NCI-H345 (cell line): ENCODE results near the gene KNDC1.

Experiments
- DNase-seq: peaks from one replicate; lab custom pipeline; 2025; lab: John Stamatoyannopoulos, UW

Gene KNDC1

DNA sequence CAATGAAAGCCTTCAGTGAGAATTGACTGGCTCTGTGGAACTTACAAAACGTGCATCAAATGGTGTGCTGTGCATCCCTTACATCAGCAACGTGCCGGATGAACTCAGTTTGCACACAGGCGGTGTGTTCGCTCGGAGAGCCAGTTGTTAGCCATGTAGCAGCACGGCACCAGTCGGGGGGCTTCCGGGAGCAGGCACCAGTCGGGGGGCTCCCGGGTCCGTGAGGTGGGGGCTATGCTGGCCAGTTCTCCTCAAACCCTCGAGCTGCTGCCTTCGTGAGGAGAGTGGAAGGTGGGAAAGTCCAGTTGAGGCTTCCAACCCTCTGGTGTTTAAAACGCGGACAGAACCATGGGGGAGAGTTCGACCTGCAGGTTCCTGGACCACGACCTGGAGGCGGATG lies 35.1 kb downstream of the KNDC1 start:
- DNase-seq: no peak

DNA sequence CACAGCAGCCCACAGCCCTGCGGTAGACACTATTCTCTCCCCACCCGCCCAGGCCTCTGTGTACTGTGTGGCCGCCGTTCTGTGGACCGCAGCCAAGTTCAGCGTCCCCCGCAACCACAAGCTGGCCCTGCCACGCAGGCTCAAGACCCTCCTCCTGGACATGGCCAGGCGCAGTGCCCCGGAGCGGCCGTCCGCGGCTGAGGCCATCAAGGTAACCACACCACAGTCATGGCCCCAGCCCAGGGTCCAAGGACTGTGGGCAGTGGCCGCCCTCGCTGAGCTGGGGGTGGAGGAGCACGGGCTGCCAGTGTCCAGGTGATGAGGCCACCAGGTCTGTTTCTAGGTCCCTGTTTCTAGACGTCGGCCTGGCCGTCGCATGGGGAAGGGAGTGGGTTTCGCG lies 35.6 kb downstream of the KNDC1 start:
- no peak for DNase-seq

DNA sequence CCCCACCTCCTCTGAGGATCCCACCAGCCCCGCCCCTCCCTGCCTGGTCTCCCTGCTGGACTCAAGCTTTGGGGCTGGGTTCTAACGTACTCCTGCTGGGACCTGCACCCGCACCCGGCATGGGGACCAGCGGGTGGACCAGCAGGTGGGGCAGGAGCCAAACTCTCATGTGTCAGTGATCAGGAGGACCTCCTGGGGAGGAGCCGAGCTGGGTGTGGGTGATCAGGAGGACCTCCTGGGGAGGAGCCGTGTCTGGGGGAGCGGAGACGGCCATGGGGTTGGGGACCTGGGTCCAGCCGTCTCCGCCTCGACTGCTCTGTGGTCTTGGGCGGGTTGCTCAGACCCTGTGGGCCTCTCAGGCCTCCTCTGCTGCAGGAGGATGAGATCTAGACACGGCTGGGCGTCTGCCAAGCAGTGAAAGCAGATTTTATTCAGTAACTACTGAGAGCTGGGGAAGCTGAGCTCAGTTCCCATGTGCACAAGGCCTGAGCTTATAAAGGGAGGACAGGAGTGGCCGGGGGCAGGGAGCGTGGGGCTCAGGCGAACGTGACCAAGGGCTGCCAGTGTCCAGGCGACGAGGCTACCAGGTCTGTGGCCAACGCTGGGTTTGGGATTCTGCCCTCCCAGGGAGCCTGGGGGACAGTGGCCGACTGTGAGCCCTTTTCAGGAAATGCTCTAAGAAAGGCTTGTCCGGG lies 36.3 kb downstream of the KNDC1 start:
- DNase-seq: no peak

DNA sequence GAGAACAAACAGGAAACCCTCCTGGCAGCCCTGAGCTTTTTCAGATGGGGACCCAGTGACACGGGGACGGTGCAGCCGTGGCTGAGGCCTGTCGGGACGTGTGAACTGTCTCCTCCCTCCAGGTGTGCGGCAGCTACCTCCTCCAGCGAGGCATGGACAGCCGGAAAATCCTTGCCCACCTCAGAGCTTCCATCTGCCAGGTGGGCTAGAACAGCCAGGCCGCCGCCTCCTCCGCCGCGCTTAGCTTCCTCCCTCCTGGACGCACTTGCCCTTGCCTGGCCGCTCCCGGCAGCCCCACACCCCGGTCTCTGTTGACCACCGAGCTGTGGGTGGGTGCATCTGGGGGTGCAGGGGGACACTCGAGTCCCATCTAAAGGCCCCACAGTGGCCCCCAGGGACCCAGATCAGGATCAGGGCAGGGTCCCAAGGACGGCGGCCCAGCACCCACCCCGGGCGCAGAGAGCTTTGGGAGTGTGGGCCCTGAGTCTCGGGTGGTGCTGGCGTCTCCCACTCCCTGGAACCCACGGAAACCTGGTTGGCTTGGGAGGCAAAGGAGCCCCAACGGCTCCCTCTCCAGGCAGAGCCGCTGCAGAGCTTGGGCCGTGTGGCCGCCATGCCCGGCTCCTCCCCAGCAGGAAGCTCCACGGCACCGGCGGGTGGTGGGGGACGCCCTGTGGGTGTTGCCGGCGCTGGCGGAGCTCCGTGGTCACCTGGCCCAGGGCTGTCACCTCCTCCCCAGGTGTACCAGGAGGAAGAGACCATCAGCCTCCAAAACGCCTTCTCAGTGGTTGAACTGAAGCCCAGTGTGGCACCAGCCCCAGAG lies 37.1 kb downstream of the KNDC1 start:
- no peak for DNase-seq

DNA sequence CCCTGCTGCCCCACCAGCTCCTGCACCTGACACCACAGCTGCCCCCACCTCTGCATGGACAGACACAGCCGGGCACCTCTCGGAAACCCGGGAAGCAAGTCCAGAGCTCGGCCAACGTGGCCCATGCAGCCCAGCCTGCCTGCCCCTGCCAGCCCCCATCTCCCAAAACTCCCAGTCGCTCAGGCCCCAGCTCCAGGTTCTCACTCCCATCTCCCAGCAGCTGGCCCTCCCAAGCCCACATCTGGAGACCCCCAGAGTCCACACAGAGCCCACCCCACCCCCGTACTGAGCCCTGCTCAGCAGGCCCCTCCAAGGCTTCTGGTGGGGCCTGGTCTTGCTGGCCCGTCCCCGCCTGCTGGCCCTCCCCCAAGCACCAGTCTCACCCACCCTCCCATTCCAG lies 37.8 kb downstream of the KNDC1 start:
- no peak for DNase-seq

DNA sequence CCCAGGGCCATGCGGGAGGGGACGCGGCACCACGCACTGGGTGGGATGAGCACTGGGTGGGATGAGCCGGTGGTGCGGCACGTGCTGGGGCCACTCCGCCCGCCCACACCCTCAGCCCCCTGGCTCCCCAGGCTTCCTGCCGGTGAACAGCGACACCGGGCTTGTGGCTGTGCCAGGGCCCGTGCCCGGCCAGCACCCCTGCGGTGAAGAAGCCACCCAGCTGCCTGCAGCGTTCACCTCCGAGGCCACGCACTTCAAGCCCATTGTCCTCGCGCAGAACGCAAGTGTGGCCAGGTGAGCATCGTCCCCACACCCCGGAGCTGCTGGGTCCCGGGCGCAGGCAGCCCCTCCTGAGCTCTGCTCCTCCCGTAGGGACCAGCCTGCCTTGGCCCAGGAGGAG lies 38.2 kb downstream of the KNDC1 start:
- no peak for DNase-seq

DNA sequence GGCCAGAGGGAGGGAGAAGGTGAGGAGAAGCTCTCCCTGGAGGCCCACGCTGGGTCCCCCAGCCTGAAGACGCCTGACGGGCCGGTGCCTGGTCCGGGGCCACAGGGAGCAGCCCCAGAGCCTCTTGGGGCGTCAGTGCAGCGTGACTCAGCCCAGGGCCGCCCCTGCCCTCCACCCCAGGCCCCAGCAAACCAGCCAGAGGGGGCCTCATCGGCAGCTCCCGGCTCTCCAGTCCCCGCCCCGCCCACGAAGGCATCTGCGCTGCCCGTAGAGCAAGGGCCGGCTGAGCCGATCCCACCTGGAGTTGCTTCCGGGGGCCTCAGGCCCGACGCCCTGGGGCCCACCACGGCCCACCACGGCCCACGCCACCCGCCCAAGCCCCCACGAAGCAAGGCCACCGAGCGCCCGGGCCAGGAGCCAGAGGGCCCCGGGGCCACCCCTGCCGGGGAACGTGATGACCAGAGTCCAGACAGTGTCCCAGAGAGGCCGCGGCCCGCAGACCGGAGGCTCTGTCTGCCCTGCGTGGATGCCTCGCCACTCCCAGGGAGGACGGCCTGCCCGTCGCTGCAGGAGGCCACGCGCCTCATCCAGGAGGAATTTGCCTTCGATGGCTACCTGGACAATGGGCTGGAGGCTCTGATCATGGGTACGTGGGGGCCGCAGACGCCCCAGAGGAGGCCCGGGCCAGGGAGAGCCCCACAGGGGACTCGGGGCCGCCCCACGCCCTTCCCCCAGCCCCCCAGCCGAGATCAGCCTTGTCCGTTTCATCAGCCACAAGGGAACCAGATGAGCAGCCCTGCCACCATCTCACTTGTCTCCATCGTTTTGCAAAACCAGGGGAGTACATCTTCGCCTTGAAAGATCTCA lies 38.8 kb downstream of the KNDC1 start:
- no peak for DNase-seq

DNA sequence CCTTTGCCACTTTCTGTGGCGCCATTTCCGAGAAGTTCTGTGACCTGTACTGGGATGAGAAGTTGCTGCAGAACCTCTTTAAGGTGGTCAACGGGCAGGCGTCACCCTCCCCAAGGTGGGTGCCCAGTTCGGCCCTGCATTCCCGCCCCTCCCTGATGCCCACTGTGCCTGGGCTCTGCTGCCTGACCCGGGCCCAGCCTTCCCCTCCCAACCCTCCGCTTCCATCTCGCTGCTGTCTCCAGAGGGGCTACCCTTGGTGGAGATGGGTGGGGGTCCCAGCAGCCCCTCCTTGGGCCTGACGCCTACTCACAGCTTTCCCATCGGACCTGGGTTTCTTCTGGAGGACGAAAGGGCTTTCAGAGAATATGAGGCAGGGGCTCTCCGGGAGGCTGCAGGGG lies 39.5 kb downstream of the KNDC1 start:
- no peak for DNase-seq

DNA sequence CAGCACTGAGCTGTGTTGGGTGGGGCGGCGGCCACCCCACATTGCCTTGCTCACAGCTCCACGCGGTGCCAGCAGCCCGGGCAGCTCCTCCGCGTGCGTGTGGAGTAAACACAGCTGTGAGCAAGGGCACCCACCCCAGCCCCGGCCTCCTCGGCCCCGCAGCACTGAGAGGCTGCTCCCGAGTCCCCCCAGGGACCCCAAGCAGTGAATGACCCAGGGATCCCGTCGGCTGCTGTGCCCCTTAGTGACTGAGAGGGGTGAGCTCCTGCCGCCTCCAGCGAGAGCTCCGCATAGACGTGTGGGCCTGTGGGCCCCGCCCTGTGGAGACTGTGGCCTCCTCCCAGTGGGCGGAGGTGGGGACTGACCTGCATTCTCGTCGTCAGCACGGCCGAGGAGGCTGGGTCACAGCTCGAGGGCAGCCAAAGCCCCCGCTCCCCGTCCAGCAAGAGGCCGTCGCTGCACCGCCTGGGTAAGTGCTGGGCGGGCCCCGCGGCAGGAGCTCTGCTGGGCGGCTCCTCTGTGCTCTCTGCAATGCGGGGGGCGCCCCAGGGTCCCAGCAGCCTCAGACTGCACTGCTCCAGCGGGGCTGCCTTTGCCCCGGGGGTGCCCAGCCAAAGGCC lies 40.1 kb downstream of the KNDC1 start:
- DNase-seq: no peak

DNA sequence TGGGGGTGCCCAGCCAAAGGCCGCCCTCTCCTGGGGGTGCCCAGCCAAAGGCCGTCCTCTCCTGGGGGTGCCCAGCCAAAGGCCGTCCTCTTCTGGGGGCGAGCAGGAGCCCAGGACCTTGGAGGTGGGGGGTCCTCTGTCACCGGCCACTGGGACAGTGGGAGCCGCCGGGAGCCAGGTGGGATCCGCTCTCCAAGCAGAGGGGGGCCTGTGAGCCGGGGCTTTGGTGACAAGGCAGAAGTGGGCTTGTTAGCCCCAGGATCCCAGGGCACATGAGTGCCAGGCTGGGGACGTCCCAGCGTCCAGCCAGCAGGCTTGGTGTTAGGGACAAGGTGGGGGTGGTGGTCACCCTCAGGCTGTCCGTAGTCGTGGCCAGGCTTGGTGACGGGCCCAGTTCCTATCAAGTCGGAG lies 40.6 kb downstream of the KNDC1 start:
- DNase-seq: no peak

DNA sequence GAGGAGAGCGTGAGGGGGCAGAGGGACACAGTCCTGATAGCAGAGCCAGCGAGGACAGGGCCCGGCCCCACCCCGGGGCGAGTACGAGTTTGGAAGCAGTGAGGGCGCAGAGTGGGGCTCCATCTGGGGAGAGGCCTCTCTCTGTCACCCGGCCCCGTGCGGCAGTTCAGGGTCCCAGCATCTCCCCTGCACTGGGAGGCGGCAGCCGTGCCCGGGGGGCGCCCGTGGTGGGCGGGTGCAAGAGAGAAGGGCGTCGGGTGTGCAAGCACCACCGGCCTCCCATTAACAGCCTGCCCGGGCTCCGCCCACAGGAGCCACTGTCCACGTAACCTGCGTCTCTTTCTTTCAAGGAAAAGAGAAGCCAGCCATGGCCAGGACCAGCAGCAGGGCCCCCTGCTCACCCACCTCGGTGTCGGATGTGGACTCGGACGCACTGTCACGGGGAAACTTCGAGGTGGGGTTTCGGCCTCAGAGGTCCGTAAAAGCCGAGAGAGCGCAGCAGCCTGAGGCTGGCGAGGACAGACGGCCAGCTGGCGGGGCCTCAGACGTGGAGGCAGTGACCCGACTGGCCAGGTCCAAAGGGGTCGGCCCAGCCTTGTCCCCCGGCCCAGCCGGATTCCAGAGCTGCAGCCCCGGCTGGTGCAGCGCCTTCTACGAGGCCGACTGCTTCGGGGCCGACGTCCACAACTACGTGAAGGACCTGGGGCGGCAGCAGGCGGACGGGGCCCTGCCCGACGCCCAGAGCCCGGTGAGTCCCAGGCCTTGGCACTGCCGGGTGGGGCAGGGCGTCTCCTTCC lies 41.3 kb downstream of the KNDC1 start:
- DNase-seq: no peak

DNA sequence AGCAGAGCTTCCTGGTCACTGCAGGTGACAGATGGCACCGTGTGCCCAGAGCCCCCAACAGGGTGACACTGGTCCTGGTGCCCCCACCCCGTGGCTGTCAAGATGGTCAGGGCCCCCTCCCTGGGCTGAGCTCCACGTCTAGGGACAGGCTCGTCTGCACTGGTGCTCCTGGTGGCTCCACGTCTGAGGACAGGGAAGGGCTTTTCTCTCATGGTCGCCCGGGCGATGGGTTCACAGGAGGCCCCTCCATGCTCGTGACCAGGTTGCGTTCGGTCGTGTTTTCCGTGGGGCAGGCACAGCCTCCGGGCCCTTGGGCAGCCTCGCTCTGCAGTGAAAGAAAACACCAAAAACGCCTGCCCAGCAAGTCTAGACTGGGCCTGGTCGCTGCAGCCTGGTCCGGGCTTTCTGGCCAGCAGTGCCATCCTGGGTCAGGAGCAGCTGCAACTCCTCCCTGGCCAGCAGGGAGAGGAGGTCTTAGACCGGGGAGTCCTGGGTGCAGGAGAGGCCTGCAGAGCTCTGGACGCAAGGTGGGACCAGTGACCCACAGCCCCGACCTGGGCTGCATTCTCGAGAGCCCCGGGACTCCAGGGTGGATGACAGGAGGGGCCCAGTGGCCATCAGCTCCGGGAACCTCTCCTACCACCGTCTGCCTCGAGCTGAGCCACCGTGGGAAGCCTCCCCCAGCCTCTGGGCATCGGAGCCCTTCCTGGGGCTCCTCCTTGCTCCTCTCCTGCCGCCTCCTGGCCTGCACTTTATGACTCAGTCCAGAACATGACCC lies 42.1 kb downstream of the KNDC1 start:
- no peak for DNase-seq

DNA sequence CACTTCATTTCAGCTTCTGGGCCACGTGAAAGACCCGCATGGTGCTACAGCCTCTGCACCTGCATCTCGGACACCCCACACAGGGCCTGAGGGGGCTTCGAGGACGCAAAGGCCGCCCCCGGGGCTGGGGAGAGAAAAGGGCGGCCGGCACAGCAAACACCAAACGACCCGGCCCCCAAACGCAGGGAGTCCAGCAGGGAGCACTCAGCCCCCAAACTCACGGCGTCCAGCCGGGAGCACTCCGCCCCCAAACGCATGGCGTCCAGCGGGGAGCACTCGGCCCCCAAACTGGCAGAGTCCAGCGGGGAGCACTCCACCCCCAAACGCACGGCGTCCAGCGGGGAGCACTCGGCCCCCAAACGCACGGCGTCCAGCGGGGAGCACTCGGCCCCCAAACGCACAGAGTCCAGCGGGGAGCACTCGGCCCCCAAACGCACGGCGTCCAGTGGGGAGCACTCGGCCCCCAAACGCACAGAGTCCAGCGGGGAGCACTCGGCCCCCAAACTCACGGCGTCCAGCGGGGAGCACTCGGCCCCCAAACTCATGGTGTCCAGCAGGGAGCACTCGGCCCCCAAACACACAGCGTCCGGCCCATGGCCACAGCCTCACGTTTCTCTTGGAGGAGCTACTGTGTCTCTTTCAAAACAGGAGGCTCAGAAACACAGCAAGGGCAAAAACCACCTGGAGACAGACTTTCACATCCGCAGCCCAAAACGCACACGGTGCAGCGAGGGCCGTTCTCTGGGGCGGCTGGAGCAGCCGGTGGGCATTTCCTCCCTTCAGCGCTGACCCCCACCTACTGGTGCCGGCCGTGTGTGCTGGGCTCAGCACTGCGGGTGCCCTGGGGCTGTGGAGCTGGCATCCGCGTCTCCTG lies 43.0 kb downstream of the KNDC1 start:
- no peak for DNase-seq

DNA sequence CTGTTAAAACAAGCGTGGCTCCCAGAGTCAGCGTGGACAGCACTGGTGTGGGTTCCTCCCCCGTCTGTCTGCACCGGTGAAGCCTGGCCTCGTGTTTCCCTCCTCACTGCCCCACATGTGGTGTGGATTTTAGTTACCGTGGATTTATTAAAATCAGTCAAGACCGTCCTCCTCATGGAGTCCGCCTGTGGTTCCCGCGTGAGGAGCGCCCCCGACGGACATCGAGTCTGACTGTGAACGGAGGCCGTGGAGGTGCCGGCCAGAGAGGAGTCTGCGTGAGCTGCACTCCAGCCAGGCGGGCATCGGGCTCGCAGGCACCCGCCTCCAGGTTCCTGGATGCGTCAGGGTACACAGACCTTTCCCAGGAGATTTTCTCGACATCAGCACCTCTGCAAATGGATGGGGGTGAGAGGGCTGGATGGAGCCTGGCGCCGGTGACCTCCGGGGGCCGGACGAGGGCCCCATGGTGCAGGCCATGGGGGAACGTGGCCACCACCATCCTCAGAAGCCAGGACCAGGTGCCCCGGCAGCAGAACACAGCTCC lies 43.7 kb downstream of the KNDC1 start:
- no peak for DNase-seq

DNA sequence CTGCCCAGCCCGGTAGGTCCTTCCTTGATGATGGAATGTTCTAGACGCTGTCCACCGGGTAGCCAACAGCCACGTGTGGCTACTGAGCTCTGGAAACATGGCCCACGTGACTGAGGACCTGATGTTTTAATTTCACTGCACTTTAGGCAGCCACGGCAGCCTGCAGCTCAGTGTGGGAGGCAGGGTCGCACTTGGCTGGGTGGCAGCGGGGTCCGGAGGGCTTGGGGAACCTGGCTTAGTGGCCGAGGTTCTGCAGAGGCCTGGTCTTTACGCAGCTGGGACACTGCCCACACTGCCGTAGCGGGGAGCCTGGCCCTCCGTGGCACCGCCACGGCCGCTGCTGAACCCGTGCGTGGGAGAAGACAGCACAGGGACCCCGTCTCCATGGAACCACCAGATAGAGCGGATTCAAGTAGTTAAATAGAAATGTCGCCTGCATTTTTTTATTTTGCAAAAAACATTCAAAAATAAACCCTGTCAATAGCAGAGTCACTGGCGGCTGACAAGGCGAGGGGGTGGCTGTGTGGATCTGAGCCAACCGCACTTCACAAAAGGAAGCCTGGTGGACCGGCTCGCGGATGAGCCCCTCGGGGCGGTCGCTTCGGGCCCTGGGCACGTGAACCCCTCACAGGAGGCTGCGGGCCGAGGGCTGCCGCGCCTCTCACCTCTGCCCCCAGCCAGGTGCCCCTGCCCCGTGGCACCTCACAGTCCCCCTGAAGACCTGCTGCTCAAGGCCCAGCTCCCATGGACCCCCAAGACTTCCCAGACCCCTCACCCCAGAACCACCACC lies 44.4 kb downstream of the KNDC1 start:
- no peak for DNase-seq

DNA sequence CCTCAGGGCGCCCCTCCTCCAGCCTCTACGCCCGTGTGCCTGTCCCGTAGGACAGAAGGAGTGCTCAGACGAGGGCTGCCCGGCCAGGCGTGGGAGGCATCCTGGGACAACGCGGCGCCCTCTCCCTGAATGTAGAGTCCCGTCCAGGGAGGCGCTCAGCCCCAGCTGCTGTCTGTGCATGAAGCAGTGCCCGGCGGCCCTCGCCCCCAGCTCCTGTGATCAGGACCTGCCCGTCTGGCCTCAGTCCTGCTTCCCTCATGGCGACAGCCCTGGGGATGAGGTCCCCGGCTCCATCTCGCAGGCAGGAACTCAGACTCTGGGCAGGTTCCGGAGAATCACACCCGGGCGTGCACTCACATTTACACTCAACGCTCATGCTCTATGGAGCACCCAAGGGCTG lies 45.1 kb downstream of the KNDC1 start:
- DNase-seq: no peak

DNA sequence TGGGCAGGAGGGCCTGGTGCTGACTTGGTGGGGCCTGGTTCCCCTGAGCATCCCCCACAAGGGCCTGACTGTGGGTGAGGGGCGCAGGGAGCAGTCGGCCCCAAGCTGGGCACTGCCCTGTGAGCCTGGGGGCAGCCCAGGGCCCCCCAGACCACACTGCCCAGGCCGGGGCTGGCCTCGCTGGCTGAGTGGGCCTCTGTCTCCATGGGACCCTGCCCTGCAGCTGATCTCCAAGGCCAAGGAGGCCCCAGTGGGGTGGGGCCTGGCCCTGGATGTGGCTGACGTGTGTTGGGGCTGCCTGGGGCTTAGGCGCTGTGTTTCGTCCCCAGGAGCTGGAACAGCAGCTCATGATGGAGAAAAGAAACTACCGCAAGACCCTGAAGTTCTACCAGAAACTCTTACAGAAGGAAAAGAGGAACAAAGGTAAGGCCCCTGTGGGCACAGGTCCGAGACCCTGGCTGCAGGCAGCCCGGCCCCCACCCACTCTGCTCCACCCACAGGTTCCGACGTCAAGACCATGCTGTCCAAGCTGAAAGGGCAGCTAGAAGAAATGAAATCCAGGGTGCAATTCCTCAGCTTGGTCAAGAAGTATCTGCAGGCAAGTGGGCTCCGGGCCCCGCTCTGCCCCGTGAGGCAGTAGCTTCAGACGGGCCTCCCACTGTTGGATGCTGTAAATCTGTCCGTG lies 46.5 kb downstream of the KNDC1 start:
- no peak for DNase-seq

DNA sequence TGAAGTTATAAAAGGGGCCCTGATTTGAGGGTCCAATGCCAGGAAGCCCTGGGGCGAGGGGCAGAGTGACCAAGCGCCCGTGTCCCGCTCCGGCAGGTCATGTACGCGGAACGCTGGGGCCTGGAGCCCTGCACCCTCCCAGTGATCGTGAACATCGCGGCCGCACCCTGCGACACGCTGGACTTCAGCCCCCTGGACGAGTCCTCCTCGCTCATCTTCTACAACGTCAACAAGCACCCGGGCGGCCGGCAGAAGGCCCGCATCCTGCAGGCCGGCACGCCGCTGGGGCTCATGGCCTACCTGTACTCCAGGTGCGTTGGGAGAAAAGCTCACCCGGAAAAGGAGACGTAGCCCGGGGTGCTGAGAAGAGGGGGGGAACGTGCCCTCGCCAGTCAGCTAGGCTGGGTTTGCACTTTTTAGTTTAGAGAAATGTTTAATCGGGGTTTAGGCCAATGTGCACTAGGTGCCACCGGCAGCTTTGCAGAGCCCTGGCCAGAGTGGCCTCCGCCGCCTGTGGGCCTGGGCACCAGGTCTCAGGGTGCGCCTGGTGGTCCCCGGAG lies 47.1 kb downstream of the KNDC1 start:
- DNase-seq: no peak
